Left colon (tissue), 2 donors: ENCODE data around the gene ZNF674. TPM values are rescaled to one million over a fixed set of nuclear protein-coding genes. Genes with fewer than 3 reads are reported as not detected.
A peak's percentile ranks its signal among the peaks of the same experiment; 100 is the strongest.
"Not testable (repeated sequence)": the region's sequence is repeated elsewhere in the genome, so short reads cannot be mapped to it uniquely, and the experiment has no call there.

ENCODE experiments used
- ATAC-seq: fragments of 200-7000 bp; cut with Tn5 transposase; one replicate; pipeline ENCODE4 v1.9.1; 2020; ENCODE audit warnings: mild to moderate bottlenecking, moderate library complexity
- DNase-seq, 2 donors: peaks; one replicate each; pipeline ENCODE4 v3.0.0-alpha.2; 2020
- intact Hi-C, 2 donors: fragments of 100-400 bp; cut with DNase I in 1 of 2; cut with micrococcal nuclease in 1 of 2; formaldehyde crosslinking; loops; one replicate each; pipeline versions ENCODE4 v1.11.2 to v1.14.0; 2022; cut with DNase I, micrococcal nuclease
- total RNA-seq, 2 donors: library from RNA; stranded (reverse); fragmentation: NEBNext Ultra II Directional; extraction: Animal tissue kit (Norgen Biotek cat#: 25700); gene quantifications; one replicate each; pipeline ENCODE4 v1.2.1, GENCODE V29; 2021
- donor health status: DM: no; HTN: no; CAD: no.
- donor health status: DM: yes; HTN: yes; CAD: no.

Gene ZNF674
- total RNA-seq, 2 donors from 2014 or later, result 3.6 to 4.2 TPM

- intact Hi-C loops, result no loop called here
- ATAC-seq, result peak; percentile 44
- DNase-seq, result no peak
These were observed 27.2 kb upstream of the ZNF674 start for GRCh38 chrX:46572340-46572936.

- no peak for ATAC-seq
- intact Hi-C loops, result no loop called here
- no peak for DNase-seq
These were observed 26.5 kb upstream of the ZNF674 start for GRCh38 chrX:46571423-46572339.

GRCh38 chrX:46569621-46570020 lies 24.4 kb upstream of the ZNF674 start:
- DNase-seq (no peak), ATAC-seq (no peak)
- intact Hi-C loops, result no loop called here

GRCh38 chrX:46567388-46567787 lies 22.2 kb upstream of the ZNF674 start:
- intact Hi-C loops, result no loop called here

GRCh38 chrX:46561824-46562657 lies 16.8 kb upstream of the ZNF674 start:
- ATAC-seq (peak; percentile 36), DNase-seq (no peak)
- intact Hi-C loops, result no loop called here

More at GRCh38 chrX:46567388-46567787, 22.2 kb upstream of the ZNF674 start:
- ATAC-seq (peak; percentile 70), DNase-seq (no peak)

- ATAC-seq, result no peak
- intact Hi-C loops, result no loop called here
- no peak for DNase-seq
These were observed 13.8 kb upstream of the ZNF674 start for GRCh38 chrX:46559062-46559461.

- ATAC-seq, result no peak
- DNase-seq, result no peak
- intact Hi-C loops, result no loop called here
These were observed 9.7 kb upstream of the ZNF674 start for GRCh38 chrX:46554942-46555341.

- DNase-seq (no peak), ATAC-seq (no peak)
- intact Hi-C loops, result no loop called here
These were observed 8.7 kb upstream of the ZNF674 start for GRCh38 chrX:46553935-46554334.

GRCh38 chrX:46551494-46552128 lies 6.4 kb upstream of the ZNF674 start:
- ATAC-seq (no peak), DNase-seq (no peak)
- intact Hi-C loops, result no loop called here

- intact Hi-C loops, result no loop called here
- no peak for DNase-seq
- no peak for ATAC-seq
These were observed 4.7 kb upstream of the ZNF674 start for GRCh38 chrX:46549914-46550313.

- DNase-seq (no peak), ATAC-seq (no peak)
- intact Hi-C loops, result no loop called here
These were observed 2.6 kb upstream of the ZNF674 start for GRCh38 chrX:46547857-46548256.

GRCh38 chrX:46544527-46544926 lies 694 bp downstream of the ZNF674 start:
- DNase-seq, intact Hi-C loops: not testable (repeated sequence)

GRCh38 chrX:46543441-46543840 lies 1.8 kb downstream of the ZNF674 start:
- intact Hi-C loops, result no loop called here
- DNase-seq (no peak), ATAC-seq (no peak)

More at GRCh38 chrX:46544527-46544926, 694 bp downstream of the ZNF674 start:
- not testable (repeated sequence) for ATAC-seq

- no peak for ATAC-seq
- intact Hi-C loops, result no loop called here
- no peak for DNase-seq
These were observed 13.8 kb downstream of the ZNF674 start for GRCh38 chrX:46531442-46531841.

- ATAC-seq, intact Hi-C loops, DNase-seq: not testable (repeated sequence)
These were observed 14.8 kb downstream of the ZNF674 start for GRCh38 chrX:46530404-46530908.

GRCh38 chrX:46529740-46530403 lies 15.3 kb downstream of the ZNF674 start:
- intact Hi-C loops, ATAC-seq, DNase-seq: not testable (repeated sequence)

- peak; percentile 31 for ATAC-seq
- DNase-seq, intact Hi-C loops: not testable (repeated sequence)
These were observed 16.6 kb downstream of the ZNF674 start for GRCh38 chrX:46528640-46529039.

GRCh38 chrX:46506076-46506475 lies 39.1 kb downstream of the ZNF674 start:
- ATAC-seq, result no peak
- no peak for DNase-seq
- intact Hi-C loops, result no loop called here
